Fibroblast of the aortic adventitia (primary cell): ENCODE data around the gene COL23A1. TPM values are rescaled to one million over a fixed set of nuclear protein-coding genes. Genes with fewer than 3 reads are reported as not detected.

Experiments used
- DNase-seq: peaks from one replicate; pipeline ENCODE4 v3.0.0-alpha.2; 2010; ENCODE audit warnings: low read depth
- H3K4me3 ChIP-seq: 2 replicates; pipeline ENCODE4 v1.5.1; 2011; ENCODE audit warnings: low read depth, mild to moderate bottlenecking, control low read depth, low read length, moderate library complexity
- total RNA-seq: library from RNA; depleted of rRNA; stranded (reverse); fragments of >200 nt; gene quantifications from 2 replicates; pipeline ENCODE4 v1.2.3, GENCODE V29; 2012; ENCODE audit warnings: low replicate concordance
- TF ChIP-seq, protein P1 (sequence below): IDR thresholded peaks from 2 replicates; pipeline ENCODE4 v1.5.1; 2011; ENCODE audit warnings: mild to moderate bottlenecking, low read length, control low read depth, inconsistent platforms; ENCODE audit not compliant: insufficient read depth

Gene COL23A1
- total RNA-seq, 1 donor, result not detected

DNA sequence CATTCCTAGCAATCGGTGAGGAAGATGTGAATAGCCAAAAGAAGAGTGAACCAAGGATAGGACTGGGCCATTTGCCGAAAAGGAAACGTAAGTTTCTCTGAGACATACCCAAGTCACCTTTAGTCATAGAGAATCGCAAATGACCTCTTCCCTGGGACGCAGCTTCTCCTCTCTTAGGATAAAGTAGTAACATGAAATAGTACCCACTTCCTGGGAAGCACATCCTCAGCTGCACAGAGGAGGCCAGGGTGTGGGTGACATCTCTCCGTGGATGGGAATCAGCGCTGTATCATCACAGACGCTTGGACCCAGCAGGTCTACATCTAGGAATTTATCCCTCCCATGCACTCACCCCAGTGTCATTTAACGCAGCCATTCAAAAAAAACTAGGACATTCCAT, 236.7 kb downstream of the COL23A1 start:
- DNase-seq, result no peak
- H3K4me3 ChIP-seq, result no peak overlapping the region
- TF ChIP-seq, protein P1, sequence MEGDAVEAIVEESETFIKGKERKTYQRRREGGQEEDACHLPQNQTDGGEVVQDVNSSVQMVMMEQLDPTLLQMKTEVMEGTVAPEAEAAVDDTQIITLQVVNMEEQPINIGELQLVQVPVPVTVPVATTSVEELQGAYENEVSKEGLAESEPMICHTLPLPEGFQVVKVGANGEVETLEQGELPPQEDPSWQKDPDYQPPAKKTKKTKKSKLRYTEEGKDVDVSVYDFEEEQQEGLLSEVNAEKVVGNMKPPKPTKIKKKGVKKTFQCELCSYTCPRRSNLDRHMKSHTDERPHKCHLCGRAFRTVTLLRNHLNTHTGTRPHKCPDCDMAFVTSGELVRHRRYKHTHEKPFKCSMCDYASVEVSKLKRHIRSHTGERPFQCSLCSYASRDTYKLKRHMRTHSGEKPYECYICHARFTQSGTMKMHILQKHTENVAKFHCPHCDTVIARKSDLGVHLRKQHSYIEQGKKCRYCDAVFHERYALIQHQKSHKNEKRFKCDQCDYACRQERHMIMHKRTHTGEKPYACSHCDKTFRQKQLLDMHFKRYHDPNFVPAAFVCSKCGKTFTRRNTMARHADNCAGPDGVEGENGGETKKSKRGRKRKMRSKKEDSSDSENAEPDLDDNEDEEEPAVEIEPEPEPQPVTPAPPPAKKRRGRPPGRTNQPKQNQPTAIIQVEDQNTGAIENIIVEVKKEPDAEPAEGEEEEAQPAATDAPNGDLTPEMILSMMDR, result no peak

DNA sequence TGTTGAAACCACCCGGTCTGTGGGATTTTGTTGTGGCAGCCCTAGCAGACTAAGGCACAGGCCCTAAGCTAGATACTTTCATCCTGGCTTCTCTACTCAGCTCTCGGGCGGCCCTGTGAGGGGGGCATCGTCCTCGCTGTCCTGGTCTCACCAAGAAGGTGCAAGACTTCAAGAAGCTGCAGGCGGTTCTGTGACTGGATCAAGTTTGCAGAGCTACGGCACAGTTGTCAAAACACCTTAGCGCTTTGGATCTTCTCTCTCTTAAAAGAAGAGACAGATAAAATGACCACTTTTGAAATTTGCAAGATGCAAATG, 238.2 kb downstream of the COL23A1 start:
- H3K4me3 ChIP-seq, result no peak overlapping the region
- TF ChIP-seq, protein P1, result no peak
- no peak for DNase-seq

DNA sequence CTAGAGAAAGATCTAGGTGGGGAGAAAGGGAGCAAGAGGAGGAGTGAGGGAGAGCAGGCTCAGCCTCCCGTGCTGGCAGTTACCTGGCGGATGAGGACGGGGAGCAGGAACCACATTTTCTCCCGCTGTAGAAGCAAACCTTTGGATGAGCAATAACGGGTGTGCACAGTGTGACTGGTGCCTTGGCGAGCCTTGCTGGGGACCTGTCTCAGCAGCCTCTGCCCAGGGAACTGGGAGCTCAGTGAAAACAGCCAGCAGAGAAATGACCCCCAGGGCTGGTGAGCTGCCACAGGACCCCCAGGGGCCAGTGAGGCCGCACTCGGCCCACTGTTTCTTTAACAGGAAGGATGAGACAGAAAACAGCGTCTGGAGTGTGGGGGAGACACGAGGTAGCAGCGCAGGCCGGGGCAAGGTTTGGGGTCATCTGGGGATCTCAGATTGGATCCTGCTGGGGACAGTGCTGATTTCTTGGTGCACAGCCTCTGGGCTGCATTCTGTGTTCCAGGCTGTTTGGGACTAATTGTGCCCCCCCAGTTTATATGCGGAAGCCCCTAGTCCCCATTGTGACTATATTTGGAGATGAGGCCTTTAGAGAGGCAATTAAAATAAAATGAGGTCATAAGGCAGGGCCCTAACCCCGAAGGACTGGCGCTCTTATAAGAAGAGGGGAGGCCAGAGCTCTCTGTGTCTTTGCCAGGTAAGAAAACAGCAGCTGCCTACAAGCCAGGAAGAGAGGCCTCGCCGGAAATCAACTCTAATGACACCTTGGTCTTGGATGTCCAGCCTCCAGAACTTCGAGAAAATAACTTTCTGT, 238.8 kb downstream of the COL23A1 start:
- TF ChIP-seq, protein P1, result no peak

DNA sequence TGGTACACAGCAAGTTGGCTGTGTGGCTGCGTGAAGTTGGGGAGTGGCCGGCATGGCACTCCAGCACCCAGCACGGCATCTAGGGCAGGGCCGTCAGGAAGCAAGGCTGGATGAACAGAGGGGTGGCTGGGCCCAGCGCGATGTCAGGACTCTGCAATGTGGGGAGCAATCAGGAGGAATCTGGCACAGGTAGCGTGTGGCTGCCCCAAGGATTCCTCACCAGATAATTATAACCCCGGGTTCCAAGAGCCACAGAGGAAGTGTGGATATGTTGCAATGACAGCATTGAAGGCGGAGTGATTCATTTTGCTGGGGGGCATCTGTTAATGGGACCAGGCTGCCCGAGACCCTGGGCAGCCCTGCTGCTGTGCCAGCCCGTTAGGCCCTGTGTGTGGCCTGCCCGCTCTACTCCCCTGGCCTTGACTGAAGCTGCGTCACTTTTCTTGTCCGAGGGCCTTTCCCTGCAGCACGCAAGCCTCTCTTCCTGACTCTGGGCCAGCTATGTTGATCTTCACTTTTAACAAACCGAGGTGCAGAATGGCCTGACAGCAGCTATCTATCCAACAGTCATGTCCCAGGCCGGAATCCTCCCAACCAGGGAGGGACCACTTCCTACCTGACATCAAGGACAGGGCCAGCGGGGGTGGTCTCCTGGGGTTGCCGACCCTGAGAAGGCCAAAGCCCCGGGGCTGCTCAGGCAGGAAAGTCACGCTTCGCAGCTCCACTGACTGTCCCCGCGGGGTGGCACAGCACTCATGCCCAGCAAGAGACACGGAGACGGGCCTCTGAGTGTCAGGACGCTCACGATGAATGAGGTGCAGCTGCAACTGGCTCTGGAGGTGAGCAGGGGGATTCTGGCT, 239.6 kb downstream of the COL23A1 start:
- TF ChIP-seq, protein P1, result no peak
- H3K4me3 ChIP-seq, result no peak overlapping the region
- no peak for DNase-seq

More for the DNA sequence above, 238.8 kb downstream of the COL23A1 start:
- no peak for DNase-seq
- H3K4me3 ChIP-seq, result no peak overlapping the region

DNA sequence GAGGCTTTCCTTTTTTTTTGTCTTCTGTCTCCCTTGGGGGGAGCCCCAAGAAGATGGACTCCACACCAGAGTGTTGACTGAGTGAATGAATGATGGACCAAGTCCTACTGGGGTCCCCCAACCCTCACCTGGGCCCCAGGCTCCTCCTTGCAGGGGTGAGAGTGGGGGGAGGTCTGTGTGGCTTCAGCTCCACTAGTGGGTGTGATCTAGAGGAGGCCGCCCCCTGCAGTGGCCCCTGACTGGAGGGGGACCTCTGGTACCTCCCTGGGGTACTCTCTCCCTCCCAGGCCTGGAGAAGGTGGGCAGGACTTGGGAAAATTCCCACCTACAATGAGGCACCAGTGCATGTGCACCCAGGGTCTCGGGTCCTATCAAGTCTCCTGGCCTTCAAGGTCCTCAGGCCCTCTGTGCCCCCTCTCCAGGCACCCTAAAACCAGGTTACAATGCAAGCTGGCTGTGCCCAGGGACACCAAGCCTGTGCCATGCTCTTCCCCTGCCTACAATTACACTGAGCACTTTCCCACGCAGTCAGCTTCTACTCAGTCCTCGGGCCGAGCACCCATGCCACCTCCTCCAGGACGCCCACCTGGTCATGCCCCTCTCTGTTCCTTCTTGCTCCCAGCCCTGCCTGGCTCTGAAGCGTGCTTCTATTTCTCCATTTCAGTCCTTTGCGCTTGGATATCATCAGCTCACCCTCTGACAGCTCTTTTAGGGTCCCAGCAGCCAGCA, 240.4 kb downstream of the COL23A1 start:
- TF ChIP-seq, protein P1, result no peak
- DNase-seq, result no peak
- H3K4me3 ChIP-seq, result no peak overlapping the region

DNA sequence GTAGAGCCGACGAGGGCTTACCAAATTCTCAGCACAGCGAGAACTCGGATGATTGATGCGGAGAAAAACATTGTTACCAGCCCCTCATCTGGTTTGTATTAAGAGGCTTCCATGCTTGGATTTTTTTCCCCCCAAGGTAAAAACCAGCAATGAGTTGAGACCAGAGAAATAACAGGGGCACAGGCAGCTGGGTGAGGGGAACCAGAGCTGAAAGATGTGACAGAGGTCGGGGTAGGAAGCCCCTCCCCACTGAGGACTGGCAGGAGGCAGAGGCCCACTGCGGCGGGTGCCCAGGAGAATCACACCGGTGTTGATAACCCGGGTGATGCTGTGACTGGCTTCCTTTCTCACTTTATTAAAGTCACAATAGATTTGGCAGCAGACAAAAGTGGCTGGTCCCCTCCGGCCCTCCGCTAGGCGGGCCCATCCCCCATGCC, 241.1 kb downstream of the COL23A1 start:
- no peak for DNase-seq
- TF ChIP-seq, protein P1, result no peak
- no peak overlapping the region for H3K4me3 ChIP-seq
